Eye (tissue), 1 donor: ENCODE results near the gene SEBOX.

Experiments
- DNase-seq: peaks from one replicate; pipeline ENCODE4 v3.0.0-alpha.2; 2015

The SEBOX gene

DNA sequence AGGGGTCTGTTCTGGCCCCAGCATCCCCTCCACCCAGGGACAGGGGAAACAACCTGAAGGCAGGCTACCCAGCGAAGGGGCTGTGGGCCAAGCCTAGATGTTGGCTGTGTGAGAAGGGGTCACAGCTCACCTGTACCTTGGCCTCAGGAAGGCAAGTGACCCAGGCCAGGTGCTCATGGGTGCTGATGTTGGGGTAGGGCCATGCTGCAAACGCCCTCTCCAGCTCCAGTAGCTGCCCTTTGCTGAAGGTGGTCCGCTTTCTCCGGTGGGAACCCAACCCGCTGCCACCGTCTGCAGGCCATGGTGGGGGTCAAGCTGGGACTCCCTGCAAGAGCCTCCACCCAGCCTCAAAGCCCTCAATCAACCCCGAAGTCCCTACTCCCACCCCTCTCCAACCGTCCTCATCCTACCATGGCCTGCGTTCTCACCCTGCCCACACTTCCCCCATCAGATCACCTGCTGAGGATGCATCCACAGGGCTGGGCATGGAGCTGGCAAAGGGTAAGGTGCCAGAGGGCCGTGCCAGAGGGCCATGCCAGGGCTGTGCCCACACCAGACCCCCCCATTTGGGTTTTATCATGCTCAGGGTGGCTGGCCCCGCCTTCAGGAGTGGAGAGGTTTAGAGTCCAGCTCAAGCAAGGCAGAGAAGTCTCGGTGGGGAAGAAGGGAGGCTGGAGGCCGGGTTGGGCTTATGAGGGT lies at the start of gene SEBOX:
TSS of gene SEBOX (minus strand) at position 535 of the 699 bp plus-strand sequence. CDS start at position 487, 48 bp downstream.
- no peak for DNase-seq

GRCh38 chr17:28413804-28414203 lies 48.8 kb upstream of the SEBOX start:
- DNase-seq, result no peak

- DNase-seq, result no peak
Observed at GRCh38 chr17:28412099-28412498, 47.1 kb upstream of the SEBOX start.

DNA sequence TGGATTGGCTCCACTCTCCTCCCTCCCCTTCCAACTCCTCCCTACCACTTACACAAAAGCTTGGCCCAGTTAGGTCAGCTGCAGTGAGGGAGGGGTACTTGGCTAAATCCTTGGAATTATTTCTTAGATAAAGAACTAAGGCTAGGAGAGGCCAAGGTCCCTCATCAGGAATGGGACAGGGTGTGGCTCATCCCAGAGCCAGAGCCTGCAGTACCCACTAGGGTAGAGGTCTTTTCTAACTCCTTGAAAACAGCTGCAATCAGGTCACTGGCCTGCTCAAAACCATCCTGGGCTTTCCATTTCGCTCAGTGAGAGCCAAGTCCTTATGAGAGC lies 42.9 kb upstream of the SEBOX start:
- no peak for DNase-seq

DNA sequence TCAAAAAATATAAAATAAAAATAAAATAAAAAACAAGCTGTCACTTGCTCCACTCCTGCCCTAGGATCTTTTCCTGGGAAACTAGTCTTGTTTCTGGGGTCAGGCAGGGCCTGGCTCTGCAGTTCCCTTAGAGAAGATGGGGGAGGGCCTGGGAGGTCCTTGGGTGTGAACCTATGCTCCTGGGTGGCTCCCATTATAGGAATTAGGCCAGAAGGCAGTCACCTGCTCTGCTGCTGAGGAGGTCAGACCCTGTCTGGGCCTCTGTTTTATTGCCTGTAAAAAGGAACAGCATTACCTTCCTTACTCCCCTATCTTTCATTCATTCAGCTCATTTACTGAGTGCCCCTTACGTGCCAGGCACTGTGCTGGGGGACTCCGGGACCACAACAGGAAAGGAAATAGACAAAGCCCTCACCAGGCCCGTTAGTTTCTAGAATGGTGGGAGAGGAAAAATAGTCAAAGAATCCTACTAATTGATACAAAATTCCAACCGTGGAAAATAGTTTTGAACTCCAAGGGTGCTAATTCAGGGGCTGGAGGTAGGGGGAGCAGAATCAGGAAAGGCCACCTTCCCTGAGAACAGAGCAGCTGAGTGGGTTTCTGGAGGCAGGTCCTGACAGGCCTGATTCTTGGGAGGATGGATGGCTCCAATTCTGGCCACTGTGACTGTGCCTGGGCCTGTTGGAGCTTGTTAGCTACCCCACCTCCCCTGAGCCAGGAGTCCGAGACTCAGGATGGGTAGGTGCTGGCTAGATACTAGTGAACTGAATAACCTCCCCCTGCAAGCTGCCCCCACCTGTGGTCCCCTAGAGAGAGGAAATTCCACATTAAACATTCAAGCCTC lies 42.4 kb upstream of the SEBOX start:
- DNase-seq, result peak; percentile 25

DNA sequence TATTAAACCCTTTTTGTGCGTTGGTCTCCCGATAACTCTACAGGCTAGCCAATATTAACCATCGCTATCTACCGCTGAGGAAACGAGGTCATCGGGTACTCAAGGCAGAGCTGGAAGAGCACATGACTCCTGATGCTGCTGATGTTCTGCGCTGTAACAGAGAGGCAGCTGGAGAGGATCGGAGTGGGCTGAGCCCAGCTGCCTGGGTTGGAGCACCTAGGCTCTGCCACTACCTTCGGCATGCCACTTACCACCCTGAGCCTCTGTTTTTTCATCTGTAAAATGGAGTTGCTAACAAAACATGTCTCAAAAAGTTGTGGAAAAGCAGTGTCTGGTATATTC lies 41.4 kb upstream of the SEBOX start:
- DNase-seq, result no peak

- DNase-seq, result peak; percentile 79
Observed at GRCh38 chr17:28405632-28406472, 40.9 kb upstream of the SEBOX start, which contains the start of gene SLC46A1. TSS of gene SLC46A1 (minus strand) at chr17:28406212. CDS start at chr17:28406114, 98 bp downstream.

GRCh38 chr17:28404812-28405570 lies 40.0 kb upstream of the SEBOX start:
- DNase-seq, result no peak

DNA sequence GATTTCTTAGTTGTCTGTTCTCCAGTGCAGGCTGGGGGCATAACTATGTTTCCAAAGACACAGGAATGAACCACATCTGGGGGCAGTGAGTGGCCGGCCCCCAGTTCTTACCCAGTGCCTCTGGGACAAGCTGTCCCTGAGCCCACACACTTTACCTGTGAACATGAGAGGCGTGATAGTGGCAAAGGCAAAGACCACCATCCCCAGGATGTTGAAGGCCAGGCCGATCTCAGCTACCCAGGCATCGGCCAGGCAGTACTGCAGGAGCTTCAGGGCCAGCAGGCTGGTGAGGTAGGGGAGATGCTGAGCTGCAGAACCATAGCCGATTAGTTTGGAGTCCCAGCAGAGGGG lies 39.4 kb upstream of the SEBOX start:
- no peak for DNase-seq

DNA sequence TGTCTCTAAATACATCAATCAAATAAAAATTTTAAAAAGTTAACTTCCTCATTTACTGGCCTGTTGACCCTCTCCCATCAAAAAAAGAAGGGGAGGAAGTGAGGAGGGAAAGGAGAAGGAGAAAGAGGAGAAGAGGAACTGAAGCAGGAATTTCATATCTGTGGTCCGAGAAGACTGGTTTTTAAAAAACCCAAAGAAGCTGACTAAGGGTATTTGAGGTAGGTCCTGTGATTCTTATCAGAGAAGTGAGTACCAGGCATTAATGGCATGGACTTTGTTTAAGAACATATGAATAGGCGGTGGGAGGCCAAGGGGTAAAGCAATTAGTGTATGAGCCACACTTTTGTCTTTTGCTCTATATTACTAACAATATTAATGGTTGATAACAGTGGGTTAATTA lies 39.0 kb upstream of the SEBOX start:
- no peak for DNase-seq

GRCh38 chr17:28402844-28403243 lies 37.8 kb upstream of the SEBOX start:
- DNase-seq, result no peak

GRCh38 chr17:28402224-28402630 lies 37.2 kb upstream of the SEBOX start:
- DNase-seq, result no peak

- DNase-seq, result no peak
Observed at GRCh38 chr17:28399808-28400207, 34.8 kb upstream of the SEBOX start.

DNA sequence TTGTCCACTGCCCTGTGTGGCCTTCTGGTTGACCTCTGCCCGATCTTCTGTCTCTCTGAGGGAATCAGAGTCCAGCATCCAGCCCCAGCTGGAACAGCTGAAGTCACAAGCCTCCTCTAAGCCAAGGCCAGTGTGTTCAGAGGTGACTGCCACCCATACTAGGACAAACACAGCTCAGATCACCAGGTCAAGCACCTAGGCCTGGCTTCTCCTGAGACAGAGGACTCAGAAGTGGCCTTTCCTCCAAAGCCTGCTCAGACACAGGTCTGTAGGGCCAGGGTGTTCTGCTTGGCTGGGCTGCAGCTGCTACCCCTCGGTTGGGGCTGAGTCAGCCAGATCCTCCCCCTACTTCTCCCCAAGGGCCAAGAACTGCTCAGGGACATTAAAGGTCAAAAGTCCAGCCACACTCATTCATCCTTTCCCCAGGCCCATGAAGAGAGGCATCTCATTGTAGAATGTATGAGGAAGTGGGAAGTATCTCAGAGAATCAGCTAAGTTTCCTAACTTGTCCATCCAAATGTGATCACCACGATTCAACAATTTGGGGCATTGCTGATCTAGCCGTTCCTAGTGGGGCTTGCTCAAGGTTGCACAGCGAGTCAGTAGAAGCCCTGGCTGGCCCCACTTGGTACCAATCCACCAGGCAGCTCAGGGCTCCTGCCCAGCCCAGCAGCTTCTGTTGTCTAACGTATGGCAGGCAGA lies 33.4 kb upstream of the SEBOX start:
- no peak for DNase-seq

GRCh38 chr17:28397687-28398279 lies 32.8 kb upstream of the SEBOX start:
- DNase-seq, result no peak

GRCh38 chr17:28397275-28397674 lies 32.3 kb upstream of the SEBOX start:
- DNase-seq, result no peak

DNA sequence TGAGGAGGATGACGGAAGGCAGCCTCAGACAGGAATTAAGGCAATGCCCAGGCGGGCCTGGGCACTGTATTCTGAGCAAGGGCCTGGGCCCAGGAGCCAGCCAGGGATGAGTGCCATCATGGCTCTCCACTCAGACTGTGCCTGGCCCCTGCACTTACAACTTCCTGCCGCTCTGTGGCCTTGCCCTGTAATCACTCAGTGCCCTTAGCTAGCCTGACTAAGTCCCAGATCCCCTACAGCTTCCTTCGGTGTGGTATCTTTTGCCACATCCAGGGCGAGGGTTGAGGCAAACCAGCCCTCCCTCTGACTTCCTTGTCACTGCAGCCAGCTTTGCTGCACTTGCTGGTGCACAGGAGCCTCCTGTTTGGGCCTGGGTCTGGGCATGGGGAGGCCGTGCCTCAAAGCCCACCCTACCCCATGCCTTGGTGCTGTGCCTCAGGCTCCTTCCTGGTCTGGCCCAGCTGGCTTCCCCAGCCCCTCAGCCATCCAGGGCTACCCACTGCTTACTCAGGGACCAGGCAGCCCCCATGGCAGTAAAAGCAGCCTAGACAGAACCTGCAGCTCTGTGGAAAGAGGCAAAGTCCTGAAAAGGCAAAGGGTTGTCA lies 31.7 kb upstream of the SEBOX start:
- no peak for DNase-seq

GRCh38 chr17:28395968-28396367 lies 31.0 kb upstream of the SEBOX start:
- DNase-seq, result no peak

- no peak for DNase-seq
Observed at GRCh38 chr17:28395426-28395825, 30.4 kb upstream of the SEBOX start.

GRCh38 chr17:28394337-28395116 lies 29.5 kb upstream of the SEBOX start:
- DNase-seq, result no peak
